Esophagus muscularis mucosa (tissue), 4 donors: Measurements from ENCODE around the gene FAM149A. TPM values are rescaled to one million over a fixed set of nuclear protein-coding genes. Genes with fewer than 3 reads are reported as not detected.
A peak's percentile ranks its signal among the peaks of the same experiment; 100 is the strongest.

Source experiments
- DNase-seq: peaks from one replicate; pipeline ENCODE4 v3.0.0-alpha.2; 2017; ENCODE audit errors: extremely low spot score
- H3K27ac ChIP-seq, 4 donors: fragments of 200-600 bp; sonication (generic); replicated peaks in 1 of 4; 1 replicate in 3 of 4; 2 replicates in 1 of 4; pipeline ENCODE4 v1.5.1; 2016 to 2019; ENCODE audit warnings: mild to moderate bottlenecking in 1 of 4
- H3K27me3 ChIP-seq, 4 donors: fragments of 200-600 bp; sonication (generic); one replicate each; pipeline versions ENCODE4 v1.5.1 to v1.6.0; 2016 to 2019
- H3K36me3 ChIP-seq, 4 donors: fragments of 200-600 bp; sonication (generic); one replicate each; pipeline ENCODE4 v1.5.1; 2016 to 2019
- H3K4me1 ChIP-seq, 4 donors: fragments of 200-600 bp; sonication (generic); one replicate each; pipeline ENCODE4 v1.5.1; 2016 to 2019
- H3K4me3 ChIP-seq, 4 donors: fragments of 200-600 bp; sonication (generic); 1 replicate in 2 of 4; 2 replicates in 2 of 4; pipeline ENCODE4 v1.5.1; 2016 to 2019; ENCODE audit warnings: mild to moderate bottlenecking in 4 of 4, moderate library complexity in 1 of 4
- H3K9me3 ChIP-seq, 4 donors: fragments of 200-600 bp; sonication (generic); 1 replicate in 3 of 4; 2 replicates in 1 of 4; pipeline ENCODE4 v1.5.1; 2016 to 2019
- EP300 ChIP-seq: sonication (generic); formaldehyde crosslinking; IDR thresholded peaks from one replicate; pipeline ENCODE4 v1.6.1; 2017; ENCODE audit warnings: antibody characterized with exemption
- POLR2A ChIP-seq: fragments of 450-650 bp; IDR thresholded peaks from one replicate; pipeline ENCODE4 v1.6.1; 2017; ENCODE audit warnings: antibody characterized with exemption, moderate library complexity, mild to moderate bottlenecking, low read depth
- POLR2AphosphoS5 ChIP-seq, 2 donors: sonication (generic); formaldehyde crosslinking; IDR thresholded peaks; one replicate each; pipeline ENCODE4 v1.6.1; 2017; ENCODE audit warnings: antibody characterized with exemption in 2 of 2
- WGBS: methylation state at CpG from one replicate; pipeline ENCODE4 v1.1.5; 2018; 5-methylcytosine and 5-hydroxymethylcytosine counted together
- intact Hi-C: fragments of 100-400 bp; cut with DNase I; formaldehyde crosslinking; loops from one replicate; pipeline ENCODE4 v1.15.1; 2023
- total RNA-seq, 4 donors: library from RNA; depleted of rRNA; stranded (reverse); fragments of >200 nt; gene quantifications; one replicate each; pipeline versions ENCODE4 v1.1.0 to v1.2.1, GENCODE V29; 2016
- TF ChIP-seq, protein P1 (sequence below), 3 experiments: fragments of 200-600 bp in 2 of 3; fragments of 450-650 bp in 1 of 3; sonication (generic) in 2 of 3; IDR thresholded peaks; one replicate each; pipeline ENCODE4 v1.5.1; 2017 to 2019; ENCODE audit warnings: antibody characterized with exemption in 3 of 3, mild to moderate bottlenecking in 2 of 3, moderate library complexity in 1 of 3

Gene FAM149A
- total RNA-seq, 4 donors from 2014 or later = 19.5 to 38.8 (median 33.6) TPM

DNA sequence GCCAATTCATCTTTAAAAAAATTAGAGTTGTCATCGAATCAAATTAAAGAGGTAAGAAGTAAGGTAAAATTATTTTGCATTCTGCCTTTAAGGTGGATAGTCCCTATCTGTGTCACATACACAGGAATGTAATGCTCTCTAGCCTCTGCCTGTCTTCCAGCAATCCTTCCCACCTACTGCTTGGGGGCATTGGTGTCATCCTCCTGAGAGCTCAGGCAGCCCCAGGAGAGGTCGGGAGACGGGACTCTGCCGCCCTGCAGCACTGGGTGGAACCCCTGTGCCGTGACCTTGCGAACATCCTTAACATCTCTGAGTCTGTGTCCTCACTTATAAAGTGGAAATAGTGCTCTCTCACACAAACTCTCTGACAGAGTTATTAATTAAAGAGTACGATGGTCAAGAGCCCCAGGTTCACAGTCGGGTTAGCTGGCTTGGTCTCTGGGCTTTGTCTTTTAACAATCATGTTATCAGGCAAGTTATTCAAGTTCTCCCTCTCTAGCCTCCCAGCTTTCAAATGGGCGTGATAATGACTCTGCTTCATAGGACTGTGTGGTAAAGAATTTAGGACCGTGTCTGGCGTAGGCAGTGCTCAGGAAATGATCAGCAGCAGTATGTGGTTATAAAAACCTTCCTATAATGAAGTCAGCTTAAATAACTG is 25.4 kb upstream of the FAM149A start:
- peaks cover 0 to 39% (median 9%) of the 10 kb centered on the region in 4 donors for H3K36me3 ChIP-seq
- intact Hi-C loops = no loop called here
- WGBS = 79% methylated on average over 11 of the region's 11 CpGs
- TF ChIP-seq, protein P1, sequence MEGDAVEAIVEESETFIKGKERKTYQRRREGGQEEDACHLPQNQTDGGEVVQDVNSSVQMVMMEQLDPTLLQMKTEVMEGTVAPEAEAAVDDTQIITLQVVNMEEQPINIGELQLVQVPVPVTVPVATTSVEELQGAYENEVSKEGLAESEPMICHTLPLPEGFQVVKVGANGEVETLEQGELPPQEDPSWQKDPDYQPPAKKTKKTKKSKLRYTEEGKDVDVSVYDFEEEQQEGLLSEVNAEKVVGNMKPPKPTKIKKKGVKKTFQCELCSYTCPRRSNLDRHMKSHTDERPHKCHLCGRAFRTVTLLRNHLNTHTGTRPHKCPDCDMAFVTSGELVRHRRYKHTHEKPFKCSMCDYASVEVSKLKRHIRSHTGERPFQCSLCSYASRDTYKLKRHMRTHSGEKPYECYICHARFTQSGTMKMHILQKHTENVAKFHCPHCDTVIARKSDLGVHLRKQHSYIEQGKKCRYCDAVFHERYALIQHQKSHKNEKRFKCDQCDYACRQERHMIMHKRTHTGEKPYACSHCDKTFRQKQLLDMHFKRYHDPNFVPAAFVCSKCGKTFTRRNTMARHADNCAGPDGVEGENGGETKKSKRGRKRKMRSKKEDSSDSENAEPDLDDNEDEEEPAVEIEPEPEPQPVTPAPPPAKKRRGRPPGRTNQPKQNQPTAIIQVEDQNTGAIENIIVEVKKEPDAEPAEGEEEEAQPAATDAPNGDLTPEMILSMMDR (IDR thresholded peaks at IDR 0.05) = no peak
- TF ChIP-seq EP300 = no peak
- no peak for TF ChIP-seq POLR2A
- no peak for TF ChIP-seq POLR2AphosphoS5 (IDR thresholded peaks at IDR 0.05)
- no peaks in the 10 kb centered on the region for H3K9me3 ChIP-seq
- no peak overlapping the region for H3K27ac ChIP-seq
- no peak for DNase-seq
- H3K4me3 ChIP-seq = no peak overlapping the region
- no peaks in the 10 kb centered on the region for H3K27me3 ChIP-seq
- H3K4me1 ChIP-seq = peaks cover 0 to 9% (median 3%) of the 10 kb centered on the region in 4 donors

DNA sequence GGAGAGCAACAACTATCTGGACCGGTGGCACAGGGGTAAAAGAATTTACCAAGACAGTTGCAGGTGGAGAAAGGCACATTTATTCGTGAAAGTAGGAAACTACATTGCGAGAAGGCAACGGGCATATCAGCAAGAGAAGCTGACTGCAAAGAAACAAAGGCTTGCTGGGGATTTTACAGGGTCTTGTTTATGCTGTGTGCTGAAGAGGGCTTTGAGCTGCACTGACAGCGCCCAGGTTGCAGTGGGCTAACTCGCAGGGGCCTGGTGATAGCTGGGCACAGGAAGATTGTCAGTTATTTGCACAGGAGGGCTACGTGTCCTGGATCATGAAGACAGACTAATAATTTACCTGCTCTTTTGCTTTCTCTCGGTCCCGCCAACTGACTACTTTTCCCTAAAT is 24.8 kb upstream of the FAM149A start:
- TF ChIP-seq, protein P1 (IDR thresholded peaks at IDR 0.05) = no peak
- TF ChIP-seq POLR2AphosphoS5 (IDR thresholded peaks at IDR 0.05) = no peak
- no peak for TF ChIP-seq EP300
- no peak for TF ChIP-seq POLR2A
- H3K4me1 ChIP-seq = peaks cover 0 to 9% (median 1%) of the 10 kb centered on the region in 4 donors
- H3K36me3 ChIP-seq = peaks cover 0 to 39% (median 9%) of the 10 kb centered on the region in 4 donors
- H3K27ac ChIP-seq = no peak overlapping the region
- H3K4me3 ChIP-seq = no peak overlapping the region
- DNase-seq = no peak
- intact Hi-C loops = no loop called here
- no peaks in the 10 kb centered on the region for H3K9me3 ChIP-seq
- no peaks in the 10 kb centered on the region for H3K27me3 ChIP-seq
- WGBS = 85% methylated on average over 9 of the region's 9 CpGs

GRCh38 chr4:186081202-186081807 is 23.2 kb upstream of the FAM149A start:
- TF ChIP-seq, protein P1 (IDR thresholded peaks at IDR 0.05) = no peak
- TF ChIP-seq POLR2AphosphoS5 (IDR thresholded peaks at IDR 0.05) (no peak), POLR2A (no peak)
- H3K27me3 ChIP-seq = no peaks in the 10 kb centered on the region
- no peak for DNase-seq
- H3K4me1 ChIP-seq = peaks cover 0 to 9% (median 1%) of the 10 kb centered on the region in 4 donors
- no peak overlapping the region for H3K4me3 ChIP-seq
- H3K36me3 ChIP-seq = peaks cover 0 to 39% (median 9%) of the 10 kb centered on the region in 4 donors
- 82% methylated on average over 15 of the region's 15 CpGs for WGBS
- no peak overlapping the region for H3K27ac ChIP-seq
- H3K9me3 ChIP-seq = no peaks in the 10 kb centered on the region
- intact Hi-C loops = no loop called here

DNA sequence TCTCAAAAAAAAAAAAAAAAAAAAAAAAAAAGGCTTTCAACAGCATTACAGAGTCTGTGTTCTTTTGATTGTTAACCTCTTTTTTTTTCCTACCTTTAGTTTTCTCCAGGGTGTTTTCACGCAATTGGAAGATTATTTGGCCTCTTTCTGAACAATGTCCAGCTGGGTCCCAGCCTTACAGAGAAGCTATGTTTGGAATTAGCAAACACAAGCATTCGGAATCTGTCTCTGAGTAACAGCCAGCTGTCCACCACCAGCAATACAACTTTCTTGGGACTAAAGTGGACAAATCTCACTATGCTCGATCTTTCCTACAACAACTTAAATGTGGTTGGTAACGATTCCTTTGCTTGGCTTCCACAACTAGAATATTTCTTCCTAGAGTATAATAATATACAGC is 22.3 kb upstream of the FAM149A start:
- intact Hi-C loops = no loop called here
- Histone ChIP-seq H3K4me1 (peaks cover 0 to 9% (median 1%) of the 10 kb centered on the region in 4 donors), H3K27ac (peak overlapping the region in 1 of 4 donors; percentile 37), H3K9me3 (no peaks in the 10 kb centered on the region), H3K27me3 (no peaks in the 10 kb centered on the region), H3K36me3 (peaks cover 0 to 32% (median 9%) of the 10 kb centered on the region in 4 donors), H3K4me3 (no peak overlapping the region)
- TF ChIP-seq, protein P1 (IDR thresholded peaks at IDR 0.05) = no peak
- no peak for TF ChIP-seq POLR2A
- TF ChIP-seq POLR2AphosphoS5 (IDR thresholded peaks at IDR 0.05) = no peak
- no peak for DNase-seq
- 58% methylated on average over 4 of the region's 4 CpGs for WGBS
